Hepatocyte (in vitro differentiated cells): ENCODE data around the gene PKP1.

Experiments
- CTCF ChIP-seq: fragments of 200-600 bp; sonication (generic); IDR thresholded peaks from 2 replicates; pipeline ENCODE4 v1.5.1; 2016; ENCODE audit warnings: antibody characterized with exemption, mild to moderate bottlenecking; ENCODE audit not compliant: poor library complexity
- EZH2phosphoT487 ChIP-seq: fragments of 200-600 bp; sonication (generic); IDR thresholded peaks from one replicate; pipeline ENCODE4 v1.6.1; 2018; ENCODE audit warnings: antibody characterized with exemption, mild to moderate bottlenecking, low read depth, moderate library complexity; ENCODE audit not compliant: unreplicated experiment, severe bottlenecking

GRCh38 chr1:201325678-201326060 is 42.4 kb downstream of the PKP1 start:
- TF ChIP-seq CTCF (no peak), EZH2phosphoT487 (no peak)
